Loucy (cell line): ENCODE results near the gene UCN3.

ENCODE experiments used
- H2AFZ ChIP-seq: fragments of 200-600 bp; sonication (generic); 2 replicates; pipeline ENCODE4 v1.6.0; 2016; ENCODE audit warnings: antibody characterized with exemption, mild to moderate bottlenecking, low read length, moderate library complexity
- H3F3A ChIP-seq: fragments of 200-600 bp; 2 replicates; pipeline ENCODE4 v1.6.0; 2016; ENCODE audit warnings: antibody characterized with exemption, low read depth, mild to moderate bottlenecking
- H3K27me3 ChIP-seq: fragments of 200-600 bp; sonication (generic); 2 replicates; pipeline ENCODE4 v1.6.1; 2014; ENCODE audit warnings: low read length, mild to moderate bottlenecking; ENCODE audit not compliant: insufficient read depth, poor library complexity, severe bottlenecking
- H3K36me3 ChIP-seq: fragments of 200-600 bp; sonication (generic); 2 replicates; pipeline ENCODE4 v1.6.1; 2016; ENCODE audit warnings: low read length; ENCODE audit not compliant: insufficient read depth
- H3K4me1 ChIP-seq: fragments of 200-600 bp; sonication (generic); 2 replicates; pipeline ENCODE4 v1.5.1; 2014; ENCODE audit warnings: low read length, mild to moderate bottlenecking; ENCODE audit not compliant: insufficient read depth, poor library complexity, severe bottlenecking
- H3K4me2 ChIP-seq: fragments of 200-600 bp; sonication (generic); 2 replicates; pipeline ENCODE4 v1.6.0; 2014; ENCODE audit warnings: antibody characterized with exemption, low read length, low read depth, mild to moderate bottlenecking; ENCODE audit not compliant: poor library complexity, severe bottlenecking
- H3K4me3 ChIP-seq: fragments of 200-600 bp; sonication (generic); 2 replicates; pipeline ENCODE4 v1.5.1; 2014; ENCODE audit warnings: low read length, mild to moderate bottlenecking, mixed read lengths; ENCODE audit not compliant: poor library complexity, severe bottlenecking
- H3K79me2 ChIP-seq: fragments of 200-600 bp; sonication (generic); 2 replicates; pipeline ENCODE4 v1.6.1; 2014; ENCODE audit warnings: low read length; ENCODE audit not compliant: insufficient read depth
- H3K9ac ChIP-seq: fragments of 200-600 bp; sonication (generic); 2 replicates; pipeline ENCODE4 v1.6.0; 2014; ENCODE audit warnings: mild to moderate bottlenecking, low read depth, low read length, moderate library complexity; ENCODE audit not compliant: poor library complexity, severe bottlenecking
- H3K9me2 ChIP-seq: fragments of 200-600 bp; sonication (generic); replicated peaks from 2 replicates; pipeline ENCODE4 v1.6.1; 2016; ENCODE audit warnings: low read depth, low read length, mixed read lengths
- H3K9me3 ChIP-seq: fragments of 200-600 bp; sonication (generic); 2 replicates; pipeline ENCODE4 v1.6.1; 2014; ENCODE audit warnings: mild to moderate bottlenecking, antibody characterized with exemption, low read length, low read depth; ENCODE audit not compliant: insufficient read depth
- H4K20me1 ChIP-seq: fragments of 200-600 bp; sonication (generic); 2 replicates; pipeline ENCODE4 v1.6.0; 2014; ENCODE audit warnings: antibody characterized with exemption, low read length, mild to moderate bottlenecking; ENCODE audit not compliant: insufficient read depth, poor library complexity, severe bottlenecking
- EZH2phosphoT487 ChIP-seq: fragments of 200-600 bp; IDR thresholded peaks from 2 replicates; pipeline ENCODE4 v1.6.1; 2018; ENCODE audit warnings: antibody characterized with exemption, mild to moderate bottlenecking, moderate library complexity, borderline replicate concordance
- TF ChIP-seq, protein P1 (sequence below): fragments of 200-600 bp; sonication (generic); conservative IDR thresholded peaks from 2 replicates; pipeline ENCODE4 v1.5.1; 2014; ENCODE audit warnings: mild to moderate bottlenecking, antibody characterized with exemption, low read length

UCN3 gene

DNA sequence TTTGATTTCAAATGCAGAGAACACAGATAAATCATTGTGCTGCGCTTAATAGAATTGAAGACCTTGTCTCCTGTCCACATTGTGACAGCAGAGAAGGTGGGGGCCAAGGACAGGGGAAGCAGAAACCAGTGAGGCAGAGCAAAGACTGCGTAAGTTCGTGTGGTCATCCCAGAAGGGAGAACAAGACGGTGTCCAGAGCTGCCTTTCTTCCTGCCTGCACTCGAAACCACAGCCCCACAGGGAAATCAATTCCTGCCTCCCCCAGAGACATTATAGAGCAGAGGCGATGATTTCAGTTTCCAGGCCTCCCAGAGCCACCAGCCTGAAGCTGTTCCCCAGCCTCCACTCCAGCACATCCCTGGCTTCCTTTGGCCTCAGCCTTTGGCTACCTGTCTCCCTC is 39.7 kb upstream of the UCN3 start:
- no peaks in the 10 kb centered on the region for H4K20me1 ChIP-seq
- no peaks in the 10 kb centered on the region for H3K9me2 ChIP-seq
- no peaks in the 10 kb centered on the region for H3K27me3 ChIP-seq
- no peak overlapping the region for H3K4me2 ChIP-seq
- H3K9me3 ChIP-seq = no peaks in the 10 kb centered on the region
- no peaks in the 10 kb centered on the region for H3K36me3 ChIP-seq
- H3K4me1 ChIP-seq = no peaks in the 10 kb centered on the region
- TF ChIP-seq EZH2phosphoT487 = no peak
- TF ChIP-seq, protein P1, sequence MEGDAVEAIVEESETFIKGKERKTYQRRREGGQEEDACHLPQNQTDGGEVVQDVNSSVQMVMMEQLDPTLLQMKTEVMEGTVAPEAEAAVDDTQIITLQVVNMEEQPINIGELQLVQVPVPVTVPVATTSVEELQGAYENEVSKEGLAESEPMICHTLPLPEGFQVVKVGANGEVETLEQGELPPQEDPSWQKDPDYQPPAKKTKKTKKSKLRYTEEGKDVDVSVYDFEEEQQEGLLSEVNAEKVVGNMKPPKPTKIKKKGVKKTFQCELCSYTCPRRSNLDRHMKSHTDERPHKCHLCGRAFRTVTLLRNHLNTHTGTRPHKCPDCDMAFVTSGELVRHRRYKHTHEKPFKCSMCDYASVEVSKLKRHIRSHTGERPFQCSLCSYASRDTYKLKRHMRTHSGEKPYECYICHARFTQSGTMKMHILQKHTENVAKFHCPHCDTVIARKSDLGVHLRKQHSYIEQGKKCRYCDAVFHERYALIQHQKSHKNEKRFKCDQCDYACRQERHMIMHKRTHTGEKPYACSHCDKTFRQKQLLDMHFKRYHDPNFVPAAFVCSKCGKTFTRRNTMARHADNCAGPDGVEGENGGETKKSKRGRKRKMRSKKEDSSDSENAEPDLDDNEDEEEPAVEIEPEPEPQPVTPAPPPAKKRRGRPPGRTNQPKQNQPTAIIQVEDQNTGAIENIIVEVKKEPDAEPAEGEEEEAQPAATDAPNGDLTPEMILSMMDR = no peak
- H3K9ac ChIP-seq = no peak overlapping the region
- no peak overlapping the region for H3K4me3 ChIP-seq
- no peaks in the 10 kb centered on the region for H3F3A ChIP-seq
- H2AFZ ChIP-seq = no peak overlapping the region
- H3K79me2 ChIP-seq = no peaks in the 10 kb centered on the region

DNA sequence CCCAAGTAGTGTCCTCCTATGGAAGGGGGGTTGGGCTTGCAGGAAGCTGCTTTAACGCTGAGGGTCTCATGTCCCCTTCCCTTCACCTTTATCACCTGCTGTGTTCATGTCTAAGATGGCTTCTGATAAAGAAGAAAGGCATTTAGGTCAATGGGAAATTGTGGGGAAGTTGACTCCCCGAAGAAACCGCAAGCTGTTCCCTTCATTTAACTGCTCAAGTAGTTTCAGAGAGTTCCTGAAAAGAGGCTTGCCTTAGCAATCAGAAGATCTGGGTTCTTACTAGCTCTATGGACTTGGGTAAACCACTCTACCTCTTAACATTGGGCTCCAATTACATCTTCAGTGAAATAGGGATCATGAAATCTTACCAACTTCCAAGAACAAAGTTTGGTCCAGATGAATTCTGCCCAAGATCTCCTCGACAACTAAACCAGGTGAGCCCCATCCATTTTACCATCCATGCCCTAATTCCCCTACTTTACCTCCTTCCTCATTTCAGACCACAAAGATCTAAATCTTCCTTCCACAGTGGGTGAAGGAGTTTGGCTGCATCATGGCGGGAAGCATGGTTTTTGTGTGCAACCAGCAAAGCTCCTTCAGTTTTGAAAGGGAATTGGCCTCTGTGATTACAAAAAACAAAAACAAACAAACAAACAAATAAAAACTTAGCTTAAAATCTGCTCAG is 30.4 kb upstream of the UCN3 start:
- Histone ChIP-seq H3F3A (no peaks in the 10 kb centered on the region), H3K9me2 (no peaks in the 10 kb centered on the region), H3K4me3 (peak overlapping the region; percentile 11), H3K4me1 (peaks cover 5% of the 10 kb centered on the region), H3K9me3 (no peaks in the 10 kb centered on the region), H2AFZ (no peak overlapping the region), H3K79me2 (no peaks in the 10 kb centered on the region), H4K20me1 (no peaks in the 10 kb centered on the region), H3K27me3 (no peaks in the 10 kb centered on the region), H3K4me2 (peak overlapping the region; percentile 4), H3K9ac (no peak overlapping the region), H3K36me3 (no peaks in the 10 kb centered on the region)
- TF ChIP-seq, protein P1 = no peak
- no peak for TF ChIP-seq EZH2phosphoT487

DNA sequence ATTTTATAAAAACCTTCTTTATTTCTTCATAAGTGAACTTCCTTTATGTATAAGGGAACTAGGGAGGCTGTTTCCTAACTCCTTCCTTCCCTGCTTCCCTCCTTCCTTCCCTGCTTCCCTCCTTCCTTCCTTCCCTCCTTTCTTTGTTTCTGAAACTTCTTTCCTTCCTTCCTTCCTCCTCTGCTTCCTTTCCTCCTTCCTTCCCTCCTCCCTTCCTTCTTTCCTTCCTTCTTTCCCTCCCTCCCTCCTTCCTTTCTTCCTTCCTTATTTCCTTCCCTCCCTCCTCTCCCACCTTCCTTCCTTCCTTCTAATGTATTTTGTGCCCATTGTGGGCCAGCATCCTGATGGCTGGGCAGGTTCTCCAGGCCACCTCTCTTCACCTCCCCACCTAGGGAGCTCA is 26.8 kb upstream of the UCN3 start:
- H3K9ac ChIP-seq = no peak overlapping the region
- H2AFZ ChIP-seq = no peak overlapping the region
- no peaks in the 10 kb centered on the region for H3K9me3 ChIP-seq
- no peaks in the 10 kb centered on the region for H3K36me3 ChIP-seq
- no peak overlapping the region for H3K4me3 ChIP-seq
- H4K20me1 ChIP-seq = no peaks in the 10 kb centered on the region
- H3K9me2 ChIP-seq = no peaks in the 10 kb centered on the region
- TF ChIP-seq EZH2phosphoT487 = no peak
- TF ChIP-seq, protein P1 = no peak
- no peaks in the 10 kb centered on the region for H3K27me3 ChIP-seq
- H3K79me2 ChIP-seq = no peaks in the 10 kb centered on the region
- H3K4me2 ChIP-seq = no peak overlapping the region
- no peaks in the 10 kb centered on the region for H3F3A ChIP-seq
- H3K4me1 ChIP-seq = peaks cover 5% of the 10 kb centered on the region
